ENCODE results near the gene SLX4IP.

DNA sequence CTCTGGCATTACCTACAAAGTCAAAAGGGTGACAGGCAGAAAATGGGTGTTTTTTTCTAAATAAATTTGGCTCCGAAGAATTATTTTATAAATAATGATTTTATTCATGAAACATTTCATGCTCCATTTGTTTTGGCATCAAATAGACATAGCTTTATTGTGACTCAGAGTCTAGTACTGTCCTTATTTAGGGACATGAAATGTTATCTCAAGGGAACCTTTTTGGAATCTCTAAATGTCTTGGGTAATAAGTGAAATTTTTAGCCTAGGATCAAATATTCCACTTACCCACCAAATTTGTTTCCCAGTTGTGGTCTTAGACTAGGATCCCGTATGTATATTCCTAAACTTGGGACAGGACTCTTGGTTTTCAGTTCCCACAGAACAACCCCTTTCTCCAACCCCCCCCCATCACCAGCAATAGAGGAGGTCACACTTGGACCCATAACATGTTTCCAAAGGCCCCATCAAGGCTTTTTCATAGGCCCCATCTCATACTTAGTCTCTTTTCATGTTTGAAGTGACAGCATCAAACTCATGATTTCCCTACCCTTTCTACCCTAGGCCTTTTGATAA lies 156.9 kb downstream of the SLX4IP start:
- TF ChIP-seq, protein P1, sequence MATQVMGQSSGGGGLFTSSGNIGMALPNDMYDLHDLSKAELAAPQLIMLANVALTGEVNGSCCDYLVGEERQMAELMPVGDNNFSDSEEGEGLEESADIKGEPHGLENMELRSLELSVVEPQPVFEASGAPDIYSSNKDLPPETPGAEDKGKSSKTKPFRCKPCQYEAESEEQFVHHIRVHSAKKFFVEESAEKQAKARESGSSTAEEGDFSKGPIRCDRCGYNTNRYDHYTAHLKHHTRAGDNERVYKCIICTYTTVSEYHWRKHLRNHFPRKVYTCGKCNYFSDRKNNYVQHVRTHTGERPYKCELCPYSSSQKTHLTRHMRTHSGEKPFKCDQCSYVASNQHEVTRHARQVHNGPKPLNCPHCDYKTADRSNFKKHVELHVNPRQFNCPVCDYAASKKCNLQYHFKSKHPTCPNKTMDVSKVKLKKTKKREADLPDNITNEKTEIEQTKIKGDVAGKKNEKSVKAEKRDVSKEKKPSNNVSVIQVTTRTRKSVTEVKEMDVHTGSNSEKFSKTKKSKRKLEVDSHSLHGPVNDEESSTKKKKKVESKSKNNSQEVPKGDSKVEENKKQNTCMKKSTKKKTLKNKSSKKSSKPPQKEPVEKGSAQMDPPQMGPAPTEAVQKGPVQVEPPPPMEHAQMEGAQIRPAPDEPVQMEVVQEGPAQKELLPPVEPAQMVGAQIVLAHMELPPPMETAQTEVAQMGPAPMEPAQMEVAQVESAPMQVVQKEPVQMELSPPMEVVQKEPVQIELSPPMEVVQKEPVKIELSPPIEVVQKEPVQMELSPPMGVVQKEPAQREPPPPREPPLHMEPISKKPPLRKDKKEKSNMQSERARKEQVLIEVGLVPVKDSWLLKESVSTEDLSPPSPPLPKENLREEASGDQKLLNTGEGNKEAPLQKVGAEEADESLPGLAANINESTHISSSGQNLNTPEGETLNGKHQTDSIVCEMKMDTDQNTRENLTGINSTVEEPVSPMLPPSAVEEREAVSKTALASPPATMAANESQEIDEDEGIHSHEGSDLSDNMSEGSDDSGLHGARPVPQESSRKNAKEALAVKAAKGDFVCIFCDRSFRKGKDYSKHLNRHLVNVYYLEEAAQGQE (IDR thresholded peaks at IDR 0.05; ENCODE audit: low read depth): no peak
- TF ChIP-seq RAD21 (IDR thresholded peaks at IDR 0.05; ENCODE audit: low read depth) (no peak), FOXM1 (IDR thresholded peaks at IDR 0.05; ENCODE audit: borderline replicate concordance, low read depth) (no peak), EGR1 (IDR thresholded peaks at IDR 0.05) (no peak), EP300 (IDR thresholded peaks at IDR 0.05; ENCODE audit: borderline replicate concordance) (no peak; the same call in 1 of the 2 replicates), YY1 (IDR thresholded peaks at IDR 0.05; ENCODE audit: low read depth) (no peak), NFIC (IDR thresholded peaks at IDR 0.05) (peak; percentile 50; the same call in 1 of the 2 replicates), CEBPB (IDR thresholded peaks at IDR 0.05) (no peak), TAF1 (IDR thresholded peaks at IDR 0.05; ENCODE audit: low read depth) (no peak), TEAD4 (IDR thresholded peaks at IDR 0.05) (no peak; the same call in 1 of the 2 replicates), CREB1 (IDR thresholded peaks at IDR 0.05; ENCODE audit: low read depth) (no peak), TCF12 (IDR thresholded peaks at IDR 0.05; ENCODE audit: low read depth) (no peak)
- TF ChIP-seq, protein P2, sequence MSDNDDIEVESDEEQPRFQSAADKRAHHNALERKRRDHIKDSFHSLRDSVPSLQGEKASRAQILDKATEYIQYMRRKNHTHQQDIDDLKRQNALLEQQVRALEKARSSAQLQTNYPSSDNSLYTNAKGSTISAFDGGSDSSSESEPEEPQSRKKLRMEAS (IDR thresholded peaks at IDR 0.05): no peak
- TF ChIP-seq, protein P3, sequence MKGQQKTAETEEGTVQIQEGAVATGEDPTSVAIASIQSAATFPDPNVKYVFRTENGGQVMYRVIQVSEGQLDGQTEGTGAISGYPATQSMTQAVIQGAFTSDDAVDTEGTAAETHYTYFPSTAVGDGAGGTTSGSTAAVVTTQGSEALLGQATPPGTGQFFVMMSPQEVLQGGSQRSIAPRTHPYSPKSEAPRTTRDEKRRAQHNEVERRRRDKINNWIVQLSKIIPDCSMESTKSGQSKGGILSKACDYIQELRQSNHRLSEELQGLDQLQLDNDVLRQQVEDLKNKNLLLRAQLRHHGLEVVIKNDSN (IDR thresholded peaks at IDR 0.05): no peak
